HUES48 (cell line): ENCODE results near the gene CEP85L.

Experiments
- H3K27ac ChIP-seq: one replicate; pipeline ENCODE4 v1.7.0; 2013; ENCODE audit warnings: low read depth, low read length, inconsistent platforms
- H3K27me3 ChIP-seq: 2 replicates; pipeline ENCODE4 v1.6.1; 2013; ENCODE audit warnings: mild to moderate bottlenecking, low read length; ENCODE audit not compliant: control insufficient read depth, insufficient read depth
- H3K36me3 ChIP-seq: 2 replicates; pipeline ENCODE4 v1.6.1; 2013; ENCODE audit warnings: low read length; ENCODE audit not compliant: control insufficient read depth, insufficient read depth
- H3K4me1 ChIP-seq: 2 replicates; pipeline ENCODE4 v1.6.1; 2013; ENCODE audit warnings: mild to moderate bottlenecking, low read length; ENCODE audit not compliant: control insufficient read depth, insufficient read depth
- H3K4me3 ChIP-seq: 2 replicates; pipeline ENCODE4 v1.5.1; 2013; ENCODE audit warnings: mild to moderate bottlenecking, low read depth, low read length
- H3K9ac ChIP-seq: 2 replicates; pipeline ENCODE4 v1.6.1; 2013; ENCODE audit warnings: mild to moderate bottlenecking, low read depth, low read length, moderate library complexity
- H3K9me3 ChIP-seq: 2 replicates; pipeline ENCODE4 v1.6.1; 2013; ENCODE audit warnings: low read length; ENCODE audit not compliant: control insufficient read depth, insufficient read depth

CEP85L gene

DNA sequence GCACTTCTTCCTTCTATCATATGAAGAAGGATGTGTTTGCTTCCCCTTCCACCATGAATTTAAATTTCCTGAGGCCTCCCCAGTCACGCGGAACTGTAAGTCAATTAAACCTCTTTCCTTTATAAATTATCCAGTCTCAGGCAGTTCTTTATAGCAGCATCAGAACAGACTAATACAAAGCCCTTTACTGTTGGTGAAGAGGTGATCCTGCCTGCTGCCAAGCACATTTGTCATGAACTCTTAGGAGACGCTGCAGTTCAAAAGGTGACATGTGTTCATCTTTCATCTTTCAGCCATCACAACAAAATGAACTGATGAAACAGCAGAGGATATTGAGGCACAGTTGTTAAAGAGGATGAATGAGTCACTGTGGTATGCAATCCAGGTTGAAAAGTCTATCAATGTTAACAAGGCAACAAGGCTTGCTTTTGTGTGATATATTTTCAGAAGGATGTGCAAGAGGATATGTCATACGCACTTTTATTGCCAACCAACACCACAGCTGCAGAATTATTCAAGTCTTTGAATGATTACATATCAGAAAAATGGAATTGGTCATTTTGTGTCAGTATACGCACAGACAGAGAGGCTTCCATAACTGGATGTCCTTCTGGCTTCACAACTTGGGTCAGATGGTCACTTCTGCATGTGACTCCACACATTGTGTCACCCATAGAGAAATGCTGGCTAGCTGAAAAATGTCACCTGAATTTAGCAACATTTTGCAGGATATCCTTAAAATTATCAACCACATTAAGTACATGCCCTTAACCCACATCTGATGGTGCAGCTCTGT is 155.7 kb downstream of the CEP85L start:
- no peak overlapping the region for H3K4me3 ChIP-seq
- H3K4me1 ChIP-seq: 0 out of 2 replicates have a peak, but pooled peaks cover 4% of the 10 kb centered on the region
- peaks cover 5% of the 10 kb centered on the region for H3K9me3 ChIP-seq
- H3K27me3 ChIP-seq: no peaks in the 10 kb centered on the region
- no peaks in the 10 kb centered on the region for H3K36me3 ChIP-seq
- no peak overlapping the region for H3K9ac ChIP-seq
- no peak overlapping the region for H3K27ac ChIP-seq

DNA sequence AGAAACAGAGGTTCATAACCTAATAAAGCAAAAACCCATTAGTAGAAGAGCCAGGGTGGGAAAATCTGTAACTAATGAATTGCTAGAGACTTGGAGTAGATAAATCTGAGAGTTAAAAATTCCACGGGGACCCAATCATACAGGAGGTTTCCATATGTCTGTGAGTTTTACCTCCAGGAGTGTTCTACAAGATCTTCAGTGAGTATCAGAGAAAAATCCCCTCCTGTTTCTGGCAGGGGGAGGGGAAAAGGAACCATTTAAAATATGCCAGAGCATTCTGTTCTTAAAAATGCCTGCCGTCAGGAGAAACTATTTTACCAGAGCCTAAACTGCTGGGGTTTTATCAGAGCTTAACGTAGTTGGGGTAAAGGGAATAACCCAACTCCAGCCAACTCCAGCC is 157.3 kb downstream of the CEP85L start:
- Histone ChIP-seq H3K36me3 (no peaks in the 10 kb centered on the region), H3K27me3 (no peaks in the 10 kb centered on the region), H3K4me3 (no peak overlapping the region), H3K4me1 (0 out of 2 replicates have a peak, but pooled peaks cover 4% of the 10 kb centered on the region), H3K27ac (no peak overlapping the region), H3K9ac (no peak overlapping the region), H3K9me3 (no peaks in the 10 kb centered on the region)

GRCh38 chr6:118489990-118490389 is 161.4 kb downstream of the CEP85L start:
- no peak overlapping the region for H3K4me3 ChIP-seq

DNA sequence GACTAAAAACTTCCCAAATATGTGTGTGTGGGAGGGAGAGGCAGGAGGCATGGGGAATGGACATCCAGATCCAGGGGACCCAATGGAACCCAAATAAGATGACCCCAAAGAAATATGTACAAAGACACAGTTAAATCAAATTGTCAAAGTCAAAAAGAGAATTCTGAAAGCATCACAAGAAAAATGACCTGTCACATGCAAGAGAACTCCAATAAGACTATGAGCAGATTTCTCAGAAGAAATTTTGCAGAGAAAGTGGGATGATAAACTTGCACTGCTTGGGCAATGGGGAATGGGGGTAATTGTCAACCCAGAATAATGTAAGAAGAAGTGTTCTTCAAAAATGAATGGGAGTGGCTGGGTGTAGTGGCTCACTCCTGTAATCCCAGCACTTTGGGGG is 162.8 kb downstream of the CEP85L start:
- Histone ChIP-seq H3K9ac (no peak overlapping the region), H3K27ac (no peak overlapping the region), H3K36me3 (no peaks in the 10 kb centered on the region), H3K4me1 (no peaks in the 10 kb centered on the region), H3K4me3 (no peak overlapping the region), H3K9me3 (no peaks in the 10 kb centered on the region; the same call in 1 of the 2 replicates), H3K27me3 (no peaks in the 10 kb centered on the region)

More at GRCh38 chr6:118489990-118490389, 161.4 kb downstream of the CEP85L start:
- no peaks in the 10 kb centered on the region for H3K27me3 ChIP-seq
- H3K9ac ChIP-seq: no peak overlapping the region
- H3K36me3 ChIP-seq: no peaks in the 10 kb centered on the region
- no peaks in the 10 kb centered on the region; the same call in 1 of the 2 replicates for H3K9me3 ChIP-seq
- H3K4me1 ChIP-seq: 0 out of 2 replicates have a peak, but pooled peaks cover 4% of the 10 kb centered on the region
- no peak overlapping the region for H3K27ac ChIP-seq

GRCh38 chr6:118485601-118486550 is 165.5 kb downstream of the CEP85L start:
- H3K9ac ChIP-seq: no peak overlapping the region
- H3K27me3 ChIP-seq: no peaks in the 10 kb centered on the region
- H3K27ac ChIP-seq: no peak overlapping the region
- no peak overlapping the region for H3K4me3 ChIP-seq
- H3K36me3 ChIP-seq: no peaks in the 10 kb centered on the region
- H3K4me1 ChIP-seq: no peaks in the 10 kb centered on the region
- H3K9me3 ChIP-seq: no peaks in the 10 kb centered on the region; the same call in 1 of the 2 replicates

- Histone ChIP-seq H3K27me3 (no peaks in the 10 kb centered on the region), H3K27ac (no peak overlapping the region), H3K4me3 (no peak overlapping the region), H3K36me3 (no peaks in the 10 kb centered on the region), H3K9ac (no peak overlapping the region), H3K4me1 (no peaks in the 10 kb centered on the region), H3K9me3 (no peaks in the 10 kb centered on the region)
Measured at GRCh38 chr6:118476551-118476950, 174.8 kb downstream of the CEP85L start.

GRCh38 chr6:118473266-118473665 is 178.1 kb downstream of the CEP85L start:
- Histone ChIP-seq H3K4me1 (no peaks in the 10 kb centered on the region), H3K9me3 (no peaks in the 10 kb centered on the region), H3K27me3 (no peaks in the 10 kb centered on the region), H3K9ac (no peak overlapping the region), H3K27ac (no peak overlapping the region), H3K36me3 (no peaks in the 10 kb centered on the region), H3K4me3 (no peak overlapping the region)

DNA sequence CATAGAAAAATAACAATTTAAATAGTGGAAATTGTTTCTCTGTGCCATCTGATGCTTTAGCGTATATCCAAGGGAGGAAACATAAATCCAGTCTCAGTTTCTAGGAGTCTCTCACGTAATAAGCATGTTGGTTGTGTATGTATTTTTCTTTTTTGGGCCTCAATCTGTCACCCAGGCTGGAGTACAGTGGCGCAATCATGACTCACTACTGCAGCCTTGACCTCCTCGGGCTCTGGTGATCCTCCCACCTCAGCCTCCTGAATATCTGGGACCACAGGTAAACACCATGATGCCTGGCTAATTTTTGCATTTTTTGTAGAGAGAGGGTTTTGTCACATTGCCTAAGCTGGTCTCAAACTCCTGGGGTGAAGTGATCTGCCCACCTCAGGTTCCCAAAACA is 181.9 kb downstream of the CEP85L start:
- Histone ChIP-seq H3K9me3 (no peaks in the 10 kb centered on the region), H3K9ac (no peak overlapping the region), H3K27me3 (no peaks in the 10 kb centered on the region), H3K4me3 (no peak overlapping the region), H3K27ac (no peak overlapping the region), H3K36me3 (no peaks in the 10 kb centered on the region; the same call in 1 of the 2 replicates), H3K4me1 (no peaks in the 10 kb centered on the region)

GRCh38 chr6:118468682-118469465 is 182.5 kb downstream of the CEP85L start:
- Histone ChIP-seq H3K9ac (no peak overlapping the region), H3K4me3 (no peak overlapping the region), H3K36me3 (no peaks in the 10 kb centered on the region; the same call in 1 of the 2 replicates), H3K4me1 (no peaks in the 10 kb centered on the region), H3K9me3 (no peaks in the 10 kb centered on the region), H3K27me3 (no peaks in the 10 kb centered on the region), H3K27ac (no peak overlapping the region)

DNA sequence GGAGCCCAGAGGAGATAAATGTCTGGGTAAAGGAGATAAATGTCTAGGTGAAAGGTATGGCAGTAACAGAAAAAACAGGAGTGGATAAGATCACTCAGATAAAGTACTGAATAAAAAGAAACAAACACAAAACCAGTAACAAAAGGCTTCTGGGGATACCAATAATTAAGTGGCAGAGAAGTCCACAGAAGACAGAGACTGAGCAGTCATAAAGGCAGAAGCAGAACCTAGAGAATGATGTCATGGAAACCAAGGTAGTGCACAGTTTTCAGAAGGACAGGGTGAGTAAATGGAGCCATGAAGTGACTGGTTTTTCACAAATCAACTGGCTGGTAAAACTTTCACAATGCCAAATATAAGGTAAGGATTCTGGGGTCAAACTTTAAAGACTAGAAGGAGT is 184.2 kb downstream of the CEP85L start:
- Histone ChIP-seq H3K27ac (no peak overlapping the region), H3K4me1 (no peaks in the 10 kb centered on the region), H3K9me3 (no peaks in the 10 kb centered on the region), H3K4me3 (no peak overlapping the region), H3K27me3 (no peaks in the 10 kb centered on the region), H3K36me3 (no peaks in the 10 kb centered on the region; the same call in 1 of the 2 replicates), H3K9ac (no peak overlapping the region)
